ENCODE data around the gene ADAMTS17. TPM values are rescaled to one million over a fixed set of nuclear protein-coding genes. Genes with fewer than 3 reads are reported as not detected.

Gene ADAMTS17
- total and polyA plus RNA-seq, 9 of the 15 experiments (the other 6 are each of a cell fraction or from before 2014, with no cell fraction given), result 0.01 to 0.14 (median 0.07) TPM; not detected in 6

DNA sequence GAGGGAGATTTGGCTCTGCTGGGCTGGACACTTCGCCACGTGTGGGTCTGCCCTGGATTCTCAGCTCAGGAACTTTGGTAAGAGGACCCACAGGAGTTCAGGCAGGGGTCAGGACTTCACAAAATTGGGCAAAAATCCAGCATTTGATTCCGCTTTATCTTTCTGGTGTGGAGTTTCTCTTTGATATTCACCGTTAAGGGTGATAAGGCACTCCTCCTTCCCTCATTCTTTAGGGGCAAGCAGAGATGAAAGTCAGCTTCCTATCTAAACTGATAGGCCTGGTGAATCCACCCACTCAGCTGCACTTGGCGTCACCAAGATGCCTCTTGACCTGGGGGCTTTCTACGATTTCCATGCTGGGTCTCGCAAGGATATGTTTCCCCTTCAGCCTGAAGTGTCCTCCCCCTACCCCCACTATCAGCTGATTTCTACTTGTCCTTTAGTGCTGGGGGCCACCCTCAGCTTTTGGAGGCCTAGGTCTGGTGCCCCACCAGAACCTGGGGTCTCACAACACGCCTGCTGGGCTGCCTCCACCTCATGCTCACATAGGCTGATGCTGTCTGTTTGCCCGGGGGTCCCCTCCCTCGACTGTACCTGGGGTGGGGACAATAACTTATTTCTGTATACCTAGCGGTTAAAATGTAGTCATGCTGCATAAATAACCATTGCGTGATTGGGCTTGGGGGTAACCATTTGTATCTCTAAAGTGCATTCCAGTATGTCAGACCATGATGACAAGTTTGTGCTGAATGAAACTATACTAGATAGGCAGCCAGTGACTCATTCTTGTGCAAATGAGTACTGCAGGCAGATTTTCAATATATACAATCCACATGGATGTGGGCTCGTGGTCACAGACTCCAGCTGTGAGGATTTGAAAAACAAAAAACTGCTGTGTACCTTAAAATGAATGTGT is 248.3 kb downstream of the ADAMTS17 start (continued):
- TF ChIP-seq, protein P1, sequence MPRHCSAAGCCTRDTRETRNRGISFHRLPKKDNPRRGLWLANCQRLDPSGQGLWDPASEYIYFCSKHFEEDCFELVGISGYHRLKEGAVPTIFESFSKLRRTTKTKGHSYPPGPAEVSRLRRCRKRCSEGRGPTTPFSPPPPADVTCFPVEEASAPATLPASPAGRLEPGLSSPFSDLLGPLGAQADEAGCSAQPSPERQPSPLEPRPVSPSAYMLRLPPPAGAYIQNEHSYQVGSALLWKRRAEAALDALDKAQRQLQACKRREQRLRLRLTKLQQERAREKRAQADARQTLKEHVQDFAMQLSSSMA (CRISPR knock-in tag; IDR thresholded peaks at IDR 0.05), result no peak
- TF ChIP-seq, protein P2, sequence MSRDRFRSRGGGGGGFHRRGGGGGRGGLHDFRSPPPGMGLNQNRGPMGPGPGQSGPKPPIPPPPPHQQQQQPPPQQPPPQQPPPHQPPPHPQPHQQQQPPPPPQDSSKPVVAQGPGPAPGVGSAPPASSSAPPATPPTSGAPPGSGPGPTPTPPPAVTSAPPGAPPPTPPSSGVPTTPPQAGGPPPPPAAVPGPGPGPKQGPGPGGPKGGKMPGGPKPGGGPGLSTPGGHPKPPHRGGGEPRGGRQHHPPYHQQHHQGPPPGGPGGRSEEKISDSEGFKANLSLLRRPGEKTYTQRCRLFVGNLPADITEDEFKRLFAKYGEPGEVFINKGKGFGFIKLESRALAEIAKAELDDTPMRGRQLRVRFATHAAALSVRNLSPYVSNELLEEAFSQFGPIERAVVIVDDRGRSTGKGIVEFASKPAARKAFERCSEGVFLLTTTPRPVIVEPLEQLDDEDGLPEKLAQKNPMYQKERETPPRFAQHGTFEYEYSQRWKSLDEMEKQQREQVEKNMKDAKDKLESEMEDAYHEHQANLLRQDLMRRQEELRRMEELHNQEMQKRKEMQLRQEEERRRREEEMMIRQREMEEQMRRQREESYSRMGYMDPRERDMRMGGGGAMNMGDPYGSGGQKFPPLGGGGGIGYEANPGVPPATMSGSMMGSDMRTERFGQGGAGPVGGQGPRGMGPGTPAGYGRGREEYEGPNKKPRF (IDR thresholded peaks at IDR 0.05; ENCODE audit: low read depth, low read length), result no peak
- TF ChIP-seq NFATC3 (IDR thresholded peaks at IDR 0.05), result no peak
- no peak for TF ChIP-seq SETDB1 (IDR thresholded peaks at IDR 0.05; ENCODE audit: low read length)
- TF ChIP-seq, protein P3, sequence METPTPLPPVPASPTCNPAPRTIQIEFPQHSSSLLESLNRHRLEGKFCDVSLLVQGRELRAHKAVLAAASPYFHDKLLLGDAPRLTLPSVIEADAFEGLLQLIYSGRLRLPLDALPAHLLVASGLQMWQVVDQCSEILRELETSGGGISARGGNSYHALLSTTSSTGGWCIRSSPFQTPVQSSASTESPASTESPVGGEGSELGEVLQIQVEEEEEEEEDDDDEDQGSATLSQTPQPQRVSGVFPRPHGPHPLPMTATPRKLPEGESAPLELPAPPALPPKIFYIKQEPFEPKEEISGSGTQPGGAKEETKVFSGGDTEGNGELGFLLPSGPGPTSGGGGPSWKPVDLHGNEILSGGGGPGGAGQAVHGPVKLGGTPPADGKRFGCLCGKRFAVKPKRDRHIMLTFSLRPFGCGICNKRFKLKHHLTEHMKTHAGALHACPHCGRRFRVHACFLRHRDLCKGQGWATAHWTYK (CRISPR knock-in tag; IDR thresholded peaks at IDR 0.05), result no peak
